Karpas-422 (cell line): ENCODE results near the gene ZNF821. TPM values are rescaled to one million over a fixed set of nuclear protein-coding genes. Genes with fewer than 3 reads are reported as not detected.
"Not testable (repeated sequence)": the region's sequence is repeated elsewhere in the genome, so short reads cannot be mapped to it uniquely, and the experiment has no call there.

Experiments used
- DNase-seq: peaks from one replicate; pipeline ENCODE4 v3.0.0-alpha.2; 2015
- H2AFZ ChIP-seq: fragments of 200-600 bp; sonication (generic); 2 replicates; pipeline ENCODE4 v1.6.1; 2014; ENCODE audit warnings: antibody characterized with exemption, low read length, mixed read lengths
- H3K27ac ChIP-seq: fragments of 200-600 bp; sonication (generic); 2 replicates; pipeline ENCODE4 v1.5.1; 2014; ENCODE audit warnings: mild to moderate bottlenecking, low read length, moderate library complexity
- H3K27me3 ChIP-seq: fragments of 200-600 bp; sonication (generic); 2 replicates; pipeline ENCODE4 v1.6.1; 2014; ENCODE audit warnings: low read length, mixed read lengths
- H3K36me3 ChIP-seq: fragments of 200-600 bp; sonication (generic); 2 replicates; pipeline ENCODE4 v1.6.1; 2014; ENCODE audit warnings: low read length, mixed read lengths; ENCODE audit not compliant: insufficient read depth
- H3K4me1 ChIP-seq: fragments of 200-600 bp; sonication (generic); 2 replicates; pipeline ENCODE4 v1.6.1; 2014; ENCODE audit warnings: mild to moderate bottlenecking, low read length, mixed read lengths
- H3K4me2 ChIP-seq: fragments of 200-600 bp; sonication (generic); 2 replicates; pipeline ENCODE4 v1.6.1; 2014; ENCODE audit warnings: low read length, low read depth, mild to moderate bottlenecking; ENCODE audit not compliant: poor library complexity, severe bottlenecking
- H3K4me3 ChIP-seq: fragments of 200-600 bp; sonication (generic); 2 replicates; pipeline ENCODE4 v1.5.1; 2014; ENCODE audit warnings: mild to moderate bottlenecking, antibody characterized with exemption, low read length, mixed read lengths
- H3K79me2 ChIP-seq: fragments of 200-600 bp; sonication (generic); 2 replicates; pipeline ENCODE4 v1.6.1; 2014; ENCODE audit warnings: mild to moderate bottlenecking, low read length, mixed read lengths
- H3K9ac ChIP-seq: fragments of 200-600 bp; sonication (generic); 2 replicates; pipeline ENCODE4 v1.6.0; 2014; ENCODE audit warnings: low read length
- H3K9me2 ChIP-seq: fragments of 200-600 bp; sonication (generic), shearing (Covaris generic); replicated peaks from 2 replicates; pipeline ENCODE4 v1.6.0; 2014; ENCODE audit warnings: mild to moderate bottlenecking, low read length, moderate library complexity; ENCODE audit not compliant: insufficient read depth
- H3K9me3 ChIP-seq: fragments of 300-700, 200-600 bp; sonication (generic); 2 replicates; pipeline ENCODE4 v1.6.1; 2014; ENCODE audit warnings: low read length, mixed read lengths
- H4K20me1 ChIP-seq: fragments of 200-600 bp; sonication (generic); 2 replicates; pipeline ENCODE4 v1.6.1; 2014; ENCODE audit warnings: mild to moderate bottlenecking, antibody characterized with exemption, low read length, low read depth; ENCODE audit not compliant: insufficient read depth
- total RNA-seq: library from RNA; depleted of rRNA; stranded (reverse); fragments of >200 nt; shearing (Covaris generic); gene quantifications from 2 replicates; pipeline ENCODE4 v1.2.3, GENCODE V29; 2014; ENCODE audit warnings: low replicate concordance

The ZNF821 gene
- total RNA-seq, 1 experiment from 2014 or later, result 6.4 TPM

GRCh38 chr16:71837150-71837549 is 46.8 kb downstream of the ZNF821 start:
- no peak overlapping the region for H2AFZ ChIP-seq

GRCh38 chr16:71834291-71834690 is 49.7 kb downstream of the ZNF821 start:
- no peak for DNase-seq
- no peaks in the 10 kb centered on the region for H3K36me3 ChIP-seq
- no peaks in the 10 kb centered on the region for H3K9me2 ChIP-seq
- H3K4me2 ChIP-seq, result no peak overlapping the region
- no peak overlapping the region for H3K4me3 ChIP-seq
- no peaks in the 10 kb centered on the region for H3K79me2 ChIP-seq
- no peaks in the 10 kb centered on the region for H3K27me3 ChIP-seq
- no peaks in the 10 kb centered on the region for H4K20me1 ChIP-seq
- no peak overlapping the region for H3K27ac ChIP-seq
- no peak overlapping the region for H3K9ac ChIP-seq
- no peaks in the 10 kb centered on the region for H3K9me3 ChIP-seq
- no peaks in the 10 kb centered on the region for H3K4me1 ChIP-seq
- no peak overlapping the region for H2AFZ ChIP-seq

More at GRCh38 chr16:71837150-71837549, 46.8 kb downstream of the ZNF821 start:
- Histone ChIP-seq H3K27ac (no peak overlapping the region), H3K79me2 (no peaks in the 10 kb centered on the region), H3K36me3 (no peaks in the 10 kb centered on the region), H3K9me2 (no peaks in the 10 kb centered on the region), H4K20me1 (no peaks in the 10 kb centered on the region), H3K9ac (no peak overlapping the region), H3K9me3 (no peaks in the 10 kb centered on the region), H3K4me2 (no peak overlapping the region), H3K4me1 (no peaks in the 10 kb centered on the region), H3K4me3 (no peak overlapping the region), H3K27me3 (no peaks in the 10 kb centered on the region)
- no peak for DNase-seq

GRCh38 chr16:71832112-71832511 is 51.9 kb downstream of the ZNF821 start:
- not testable (repeated sequence) for H3K36me3 ChIP-seq, H3K9me2 ChIP-seq, H3K4me1 ChIP-seq

GRCh38 chr16:71831698-71832097 is 52.3 kb downstream of the ZNF821 start:
- not testable (repeated sequence) for H3K27me3 ChIP-seq, H2AFZ ChIP-seq, H3K79me2 ChIP-seq, H3K4me3 ChIP-seq, DNase-seq, H3K4me2 ChIP-seq, H3K9me2 ChIP-seq, H4K20me1 ChIP-seq, H3K27ac ChIP-seq, H3K9me3 ChIP-seq, H3K36me3 ChIP-seq, H3K9ac ChIP-seq, H3K4me1 ChIP-seq

More at GRCh38 chr16:71832112-71832511, 51.9 kb downstream of the ZNF821 start:
- not testable (repeated sequence) for H3K27ac ChIP-seq, H2AFZ ChIP-seq, H3K27me3 ChIP-seq, DNase-seq, H3K9ac ChIP-seq, H3K4me2 ChIP-seq, H3K4me3 ChIP-seq, H3K9me3 ChIP-seq, H4K20me1 ChIP-seq, H3K79me2 ChIP-seq

- Histone ChIP-seq H3K4me2 (no peak overlapping the region), H3K27ac (no peak overlapping the region), H3K4me1 (no peaks in the 10 kb centered on the region), H4K20me1 (no peaks in the 10 kb centered on the region), H3K9me3 (no peaks in the 10 kb centered on the region), H3K36me3 (no peaks in the 10 kb centered on the region), H3K9ac (no peak overlapping the region), H3K79me2 (no peaks in the 10 kb centered on the region), H3K27me3 (no peaks in the 10 kb centered on the region), H3K4me3 (no peak overlapping the region), H2AFZ (no peak overlapping the region), H3K9me2 (no peaks in the 10 kb centered on the region)
- no peak for DNase-seq
These were observed 53.6 kb downstream of the ZNF821 start for GRCh38 chr16:71830359-71830758.

- no peak for DNase-seq
- no peaks in the 10 kb centered on the region for H3K79me2 ChIP-seq
- no peaks in the 10 kb centered on the region for H3K36me3 ChIP-seq
- no peaks in the 10 kb centered on the region for H3K9me2 ChIP-seq
- H3K27me3 ChIP-seq, result no peaks in the 10 kb centered on the region
- no peaks in the 10 kb centered on the region for H3K9me3 ChIP-seq
- no peak overlapping the region for H3K4me3 ChIP-seq
- H3K27ac ChIP-seq, result no peak overlapping the region
- H2AFZ ChIP-seq, result no peak overlapping the region
- no peaks in the 10 kb centered on the region for H4K20me1 ChIP-seq
- no peaks in the 10 kb centered on the region for H3K4me1 ChIP-seq
- no peak overlapping the region for H3K9ac ChIP-seq
- H3K4me2 ChIP-seq, result no peak overlapping the region
These were observed 57.4 kb downstream of the ZNF821 start for GRCh38 chr16:71826533-71827017.

GRCh38 chr16:71817155-71817500 is 66.9 kb downstream of the ZNF821 start:
- H3K4me3 ChIP-seq, H3K9me2 ChIP-seq, H3K27me3 ChIP-seq, H3K27ac ChIP-seq, H4K20me1 ChIP-seq, H3K36me3 ChIP-seq, DNase-seq, H3K79me2 ChIP-seq, H3K9me3 ChIP-seq: not testable (repeated sequence)
- H3K9ac ChIP-seq, result peak overlapping the region; percentile 6; the same call in 1 of the 2 replicates
- peak overlapping the region; percentile 44 for H2AFZ ChIP-seq
- peaks cover 23% of the 10 kb centered on the region for H3K4me1 ChIP-seq
- peak overlapping the region; percentile 3 for H3K4me2 ChIP-seq

GRCh38 chr16:71811261-71811803 is 72.7 kb downstream of the ZNF821 start:
- peaks cover 22% of the 10 kb centered on the region for H3K4me1 ChIP-seq
- no peaks in the 10 kb centered on the region for H3K9me3 ChIP-seq
- H3K9me2 ChIP-seq, result no peaks in the 10 kb centered on the region
- H3K4me2 ChIP-seq, result no peak overlapping the region
- no peaks in the 10 kb centered on the region for H3K36me3 ChIP-seq
- no peak overlapping the region for H2AFZ ChIP-seq
- H4K20me1 ChIP-seq, result no peaks in the 10 kb centered on the region
- no peak for DNase-seq
- H3K9ac ChIP-seq, result no peak overlapping the region
- no peak overlapping the region for H3K27ac ChIP-seq
- no peak overlapping the region for H3K4me3 ChIP-seq
- no peaks in the 10 kb centered on the region for H3K27me3 ChIP-seq
- peaks cover 23% of the 10 kb centered on the region for H3K79me2 ChIP-seq

- not testable (repeated sequence) for H4K20me1 ChIP-seq, H3K9me3 ChIP-seq, H2AFZ ChIP-seq, H3K9ac ChIP-seq, DNase-seq, H3K4me2 ChIP-seq, H3K27ac ChIP-seq, H3K9me2 ChIP-seq, H3K27me3 ChIP-seq, H3K36me3 ChIP-seq
- H3K79me2 ChIP-seq, result peaks cover 34% of the 10 kb centered on the region
- peaks cover 22% of the 10 kb centered on the region for H3K4me1 ChIP-seq
- H3K4me3 ChIP-seq, result peak overlapping the region; percentile 78; the same call in 1 of the 2 replicates
These were observed 73.8 kb downstream of the ZNF821 start for GRCh38 chr16:71810155-71810530.
